Peyer's patch (tissue), 4 donors: ENCODE data around the gene UVSSA.

ENCODE experiments used
- CTCF ChIP-seq, 6 experiments: fragments of 450-650 bp in 4 of 6; fragments of 200-600 bp in 2 of 6; sonication (generic) in 1 of 6; IDR thresholded peaks; one replicate each; pipeline ENCODE4 v1.5.1; 2017 to 2019; ENCODE audit warnings: antibody characterized with exemption in 6 of 6, mild to moderate bottlenecking in 3 of 6, moderate library complexity in 1 of 6
- POLR2A ChIP-seq, 2 donors: fragments of 450-650 bp; IDR thresholded peaks; one replicate each; pipeline ENCODE4 v1.5.1; 2017; ENCODE audit warnings: antibody characterized with exemption in 2 of 2, mild to moderate bottlenecking in 2 of 2, moderate library complexity in 2 of 2

GRCh38 chr4:1415681-1415981 is 68.6 kb downstream of the UVSSA start:
- no peak for TF ChIP-seq CTCF (IDR thresholded peaks at IDR 0.05)
- TF ChIP-seq POLR2A (IDR thresholded peaks at IDR 0.05): no peak
